Parathyroid adenoma (tissue), 2 donors: ENCODE measurements around the gene CD7.

Experiments used
- H2AFZ ChIP-seq: fragments of 300-600 bp; sonication (generic); one replicate; pipeline ENCODE4 v1.7.0; 2017; ENCODE audit warnings: antibody characterized with exemption, mild to moderate bottlenecking
- H3K27ac ChIP-seq: fragments of 300-600 bp; sonication (generic); one replicate; pipeline ENCODE4 v1.7.0; 2017
- H3K27me3 ChIP-seq: fragments of 300-600 bp; sonication (generic); one replicate; pipeline ENCODE4 v1.7.0; 2017; ENCODE audit warnings: low read length; ENCODE audit not compliant: control insufficient read depth, insufficient read depth
- H3K36me3 ChIP-seq: fragments of 300-600 bp; sonication (generic); one replicate; pipeline ENCODE4 v1.7.0; 2017; ENCODE audit warnings: low read length; ENCODE audit not compliant: control insufficient read depth, insufficient read depth
- H3K4me1 ChIP-seq: fragments of 300-600 bp; sonication (generic); one replicate; pipeline ENCODE4 v1.7.0; 2017; ENCODE audit warnings: control low read depth
- H3K4me2 ChIP-seq: fragments of 300-600 bp; sonication (generic); one replicate; pipeline ENCODE4 v1.7.0; 2017; ENCODE audit warnings: low read length
- H3K4me3 ChIP-seq: fragments of 300-600 bp; sonication (generic); one replicate; pipeline ENCODE4 v1.7.0; 2017; ENCODE audit warnings: low read depth, low read length
- H3K79me2 ChIP-seq: fragments of 300-600 bp; sonication (generic); one replicate; pipeline ENCODE4 v1.7.0; 2017; ENCODE audit warnings: control low read depth
- H3K9ac ChIP-seq: fragments of 300-600 bp; sonication (generic); one replicate; pipeline ENCODE4 v1.7.0; 2017; ENCODE audit warnings: mild to moderate bottlenecking
- H3K9me3 ChIP-seq: fragments of 300-600 bp; sonication (generic); one replicate; pipeline ENCODE4 v1.7.0; 2017; ENCODE audit warnings: low read length; ENCODE audit not compliant: control insufficient read depth
- CTCF ChIP-seq: fragments of 300-600 bp; sonication (generic); IDR thresholded peaks from one replicate; pipeline ENCODE4 v1.7.0; 2017; ENCODE audit warnings: antibody characterized with exemption, mild to moderate bottlenecking
- donor health status: primary hyperparathyroidism.

CD7 gene

GRCh38 chr17:82346342-82347300, 29.2 kb upstream of the CD7 start:
- Histone ChIP-seq H3K4me1 (no peaks in the 10 kb centered on the region), H3K4me2 (no peak overlapping the region), H3K9me3 (no peaks in the 10 kb centered on the region), H3K9ac (no peak overlapping the region), H3K27me3 (no peaks in the 10 kb centered on the region), H3K4me3 (no peak overlapping the region), H3K27ac (no peak overlapping the region), H3K36me3 (no peaks in the 10 kb centered on the region), H2AFZ (no peak overlapping the region), H3K79me2 (no peaks in the 10 kb centered on the region)
- no peak for TF ChIP-seq CTCF

- no peak overlapping the region for H3K9ac ChIP-seq
- H2AFZ ChIP-seq, result no peak overlapping the region
- H3K36me3 ChIP-seq, result no peaks in the 10 kb centered on the region
- H3K9me3 ChIP-seq, result no peaks in the 10 kb centered on the region
- H3K4me3 ChIP-seq, result no peak overlapping the region
- no peak overlapping the region for H3K4me2 ChIP-seq
- TF ChIP-seq CTCF, result no peak
- H3K79me2 ChIP-seq, result no peaks in the 10 kb centered on the region
- no peaks in the 10 kb centered on the region for H3K27me3 ChIP-seq
- H3K4me1 ChIP-seq, result no peaks in the 10 kb centered on the region
- no peak overlapping the region for H3K27ac ChIP-seq
Observed at GRCh38 chr17:82345151-82345976, 28.0 kb upstream of the CD7 start.

GRCh38 chr17:82344175-82344907, 26.9 kb upstream of the CD7 start:
- no peak overlapping the region for H3K27ac ChIP-seq
- no peak overlapping the region for H2AFZ ChIP-seq
- no peaks in the 10 kb centered on the region for H3K79me2 ChIP-seq
- H3K4me3 ChIP-seq, result no peak overlapping the region
- H3K4me2 ChIP-seq, result no peak overlapping the region
- no peaks in the 10 kb centered on the region for H3K9me3 ChIP-seq
- no peaks in the 10 kb centered on the region for H3K27me3 ChIP-seq
- no peak for TF ChIP-seq CTCF
- H3K36me3 ChIP-seq, result no peaks in the 10 kb centered on the region
- no peaks in the 10 kb centered on the region for H3K4me1 ChIP-seq
- H3K9ac ChIP-seq, result no peak overlapping the region

GRCh38 chr17:82343560-82343959, 26.2 kb upstream of the CD7 start:
- Histone ChIP-seq H3K27ac (no peak overlapping the region), H3K4me1 (no peaks in the 10 kb centered on the region), H3K4me3 (no peak overlapping the region), H3K9me3 (no peaks in the 10 kb centered on the region), H2AFZ (no peak overlapping the region), H3K79me2 (no peaks in the 10 kb centered on the region), H3K27me3 (no peaks in the 10 kb centered on the region), H3K9ac (no peak overlapping the region), H3K36me3 (no peaks in the 10 kb centered on the region), H3K4me2 (no peak overlapping the region)
- no peak for TF ChIP-seq CTCF
